Thoracic aorta (tissue), 2 donors: ENCODE data around the gene C1orf174. TPM values are rescaled to one million over a fixed set of nuclear protein-coding genes. Genes with fewer than 3 reads are reported as not detected.

Experiments
- ATAC-seq: fragments of 150-250 bp; one replicate; pipeline ENCODE4 v1.8.0; 2017; ENCODE audit warnings: low read depth; ENCODE audit not compliant: insufficient number of reproducible peaks, low FRiP score
- DNase-seq: peaks from one replicate; pipeline ENCODE4 v3.0.0-alpha.2; 2020; ENCODE audit warnings: low spot score
- H3K27ac ChIP-seq, 2 donors: fragments of 200-600 bp; sonication (generic); 1 replicate in 1 of 2; 2 replicates in 1 of 2; pipeline ENCODE4 v1.5.1; 2016; ENCODE audit warnings: mild to moderate bottlenecking in 2 of 2, moderate library complexity in 2 of 2
- H3K27me3 ChIP-seq: fragments of 200-600 bp; sonication (generic); replicated peaks from 2 replicates; pipeline ENCODE4 v1.6.0; 2016; ENCODE audit warnings: mild to moderate bottlenecking; ENCODE audit not compliant: insufficient read depth
- H3K36me3 ChIP-seq: fragments of 200-600 bp; sonication (generic); one replicate; pipeline ENCODE4 v1.5.1; 2016
- H3K4me1 ChIP-seq, 2 donors: fragments of 200-600 bp; sonication (generic); 1 replicate in 1 of 2; 2 replicates in 1 of 2; pipeline versions ENCODE4 v1.5.1 to v1.6.0; 2016; ENCODE audit warnings: low read depth in 2 of 2, mild to moderate bottlenecking in 1 of 2; ENCODE audit not compliant: control insufficient read depth in 1 of 2
- H3K4me3 ChIP-seq: fragments of 200-600 bp; sonication (generic); 2 replicates; pipeline ENCODE4 v1.5.1; 2016; ENCODE audit warnings: mild to moderate bottlenecking
- H3K9me3 ChIP-seq: fragments of 200-600 bp; sonication (generic); 2 replicates; pipeline ENCODE4 v1.5.1; 2016
- total RNA-seq, 2 donors: library from RNA; depleted of rRNA; stranded (reverse); fragments of >200 nt; gene quantifications; one replicate each; pipeline versions ENCODE4 v1.1.0 to v1.2.3, GENCODE V29; 2016
- TF ChIP-seq, protein P1 (sequence below): fragments of 200-600 bp; sonication (generic); IDR thresholded peaks from one replicate; pipeline ENCODE4 v1.5.1; 2019; ENCODE audit warnings: antibody characterized with exemption

Gene C1orf174
- total RNA-seq, 2 donors from 2014 or later = 15.3 to 19.0 TPM

DNA sequence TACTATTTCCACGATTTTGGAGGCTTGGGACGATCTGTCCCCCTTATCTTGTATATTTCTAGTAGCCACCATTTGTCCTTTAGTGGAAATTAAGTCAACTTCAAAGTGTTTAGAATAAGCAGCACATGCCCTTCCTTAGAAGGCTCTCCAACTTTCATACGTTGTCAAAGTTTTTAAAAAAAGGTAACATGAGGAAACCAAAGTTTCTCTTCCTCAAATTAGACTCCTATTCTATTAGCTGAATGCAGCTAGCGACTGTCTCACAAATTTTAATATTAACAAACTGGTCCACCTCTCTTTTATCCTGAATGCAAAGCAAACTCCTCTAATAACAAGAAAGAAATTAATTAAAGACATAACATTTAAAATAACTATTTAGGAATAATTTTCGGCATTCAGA is 6.9 kb downstream of the C1orf174 start:
- H3K27ac ChIP-seq = no peak overlapping the region
- H3K9me3 ChIP-seq = peaks cover 6% of the 10 kb centered on the region
- DNase-seq (no peak), ATAC-seq (no peak)
- H3K36me3 ChIP-seq = peaks cover 18% of the 10 kb centered on the region
- no peaks in the 10 kb centered on the region for H3K27me3 ChIP-seq
- TF ChIP-seq, protein P1, sequence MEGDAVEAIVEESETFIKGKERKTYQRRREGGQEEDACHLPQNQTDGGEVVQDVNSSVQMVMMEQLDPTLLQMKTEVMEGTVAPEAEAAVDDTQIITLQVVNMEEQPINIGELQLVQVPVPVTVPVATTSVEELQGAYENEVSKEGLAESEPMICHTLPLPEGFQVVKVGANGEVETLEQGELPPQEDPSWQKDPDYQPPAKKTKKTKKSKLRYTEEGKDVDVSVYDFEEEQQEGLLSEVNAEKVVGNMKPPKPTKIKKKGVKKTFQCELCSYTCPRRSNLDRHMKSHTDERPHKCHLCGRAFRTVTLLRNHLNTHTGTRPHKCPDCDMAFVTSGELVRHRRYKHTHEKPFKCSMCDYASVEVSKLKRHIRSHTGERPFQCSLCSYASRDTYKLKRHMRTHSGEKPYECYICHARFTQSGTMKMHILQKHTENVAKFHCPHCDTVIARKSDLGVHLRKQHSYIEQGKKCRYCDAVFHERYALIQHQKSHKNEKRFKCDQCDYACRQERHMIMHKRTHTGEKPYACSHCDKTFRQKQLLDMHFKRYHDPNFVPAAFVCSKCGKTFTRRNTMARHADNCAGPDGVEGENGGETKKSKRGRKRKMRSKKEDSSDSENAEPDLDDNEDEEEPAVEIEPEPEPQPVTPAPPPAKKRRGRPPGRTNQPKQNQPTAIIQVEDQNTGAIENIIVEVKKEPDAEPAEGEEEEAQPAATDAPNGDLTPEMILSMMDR = no peak
- peaks cover 0 to 6% of the 10 kb centered on the region in 2 donors for H3K4me1 ChIP-seq
- H3K4me3 ChIP-seq = no peak overlapping the region

DNA sequence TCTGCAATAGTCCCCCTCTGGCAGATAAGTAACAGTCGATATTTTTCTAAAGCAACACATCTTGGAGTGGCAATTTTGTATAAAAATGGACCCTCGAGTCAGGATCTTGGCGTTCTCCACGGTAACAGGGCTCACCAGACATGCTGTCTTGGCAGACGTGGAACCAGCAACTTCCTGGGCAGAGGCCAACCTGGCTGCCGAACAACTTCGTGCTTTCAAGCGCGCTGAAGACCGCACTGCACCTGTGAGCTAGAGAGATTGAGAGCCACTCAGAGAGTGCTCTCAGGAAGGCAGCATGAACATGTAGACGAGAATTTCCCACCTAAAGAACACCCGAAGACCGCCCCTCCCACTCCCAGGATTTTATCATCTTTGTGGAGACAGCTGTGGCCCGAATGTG is 7.3 kb downstream of the C1orf174 start:
- Histone ChIP-seq H3K9me3 (peaks cover 1% of the 10 kb centered on the region), H3K27ac (no peak overlapping the region), H3K4me1 (peaks cover 0 to 6% of the 10 kb centered on the region in 2 donors), H3K4me3 (no peak overlapping the region), H3K36me3 (peaks cover 22% of the 10 kb centered on the region), H3K27me3 (no peaks in the 10 kb centered on the region)
- no peak for ATAC-seq
- TF ChIP-seq, protein P1 = no peak
- DNase-seq = no peak

DNA sequence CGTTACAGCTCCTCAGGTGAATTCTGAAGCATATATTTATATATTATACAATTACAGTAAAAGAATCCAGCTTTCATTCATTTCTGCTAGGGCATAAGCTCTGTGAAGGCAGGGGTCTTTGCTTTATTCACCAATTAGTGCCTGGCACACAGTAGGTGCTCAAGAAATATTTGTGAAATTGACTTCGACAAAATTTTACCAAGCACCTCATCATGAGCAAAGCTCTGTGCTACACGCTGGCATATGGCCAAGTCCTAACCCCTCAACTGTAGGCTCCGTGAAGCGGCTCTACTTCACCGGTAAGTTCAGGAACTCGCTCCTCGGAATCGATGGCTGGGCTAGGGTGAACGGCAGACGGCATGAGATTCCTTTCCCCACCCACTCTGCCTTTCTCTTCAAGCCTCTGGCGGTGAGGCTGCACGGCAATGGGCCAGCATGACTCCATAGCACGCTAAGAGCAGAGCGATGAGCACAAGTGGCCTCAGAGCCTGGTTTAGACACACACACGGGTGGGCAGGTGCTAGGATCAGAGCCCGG is 8.7 kb downstream of the C1orf174 start:
- Histone ChIP-seq H3K4me1 (peaks cover 0 to 6% of the 10 kb centered on the region in 2 donors), H3K36me3 (peaks cover 28% of the 10 kb centered on the region), H3K9me3 (no peaks in the 10 kb centered on the region), H3K4me3 (no peak overlapping the region), H3K27me3 (no peaks in the 10 kb centered on the region), H3K27ac (no peak overlapping the region)
- TF ChIP-seq, protein P1 = no peak
- ATAC-seq = no peak
- no peak for DNase-seq

DNA sequence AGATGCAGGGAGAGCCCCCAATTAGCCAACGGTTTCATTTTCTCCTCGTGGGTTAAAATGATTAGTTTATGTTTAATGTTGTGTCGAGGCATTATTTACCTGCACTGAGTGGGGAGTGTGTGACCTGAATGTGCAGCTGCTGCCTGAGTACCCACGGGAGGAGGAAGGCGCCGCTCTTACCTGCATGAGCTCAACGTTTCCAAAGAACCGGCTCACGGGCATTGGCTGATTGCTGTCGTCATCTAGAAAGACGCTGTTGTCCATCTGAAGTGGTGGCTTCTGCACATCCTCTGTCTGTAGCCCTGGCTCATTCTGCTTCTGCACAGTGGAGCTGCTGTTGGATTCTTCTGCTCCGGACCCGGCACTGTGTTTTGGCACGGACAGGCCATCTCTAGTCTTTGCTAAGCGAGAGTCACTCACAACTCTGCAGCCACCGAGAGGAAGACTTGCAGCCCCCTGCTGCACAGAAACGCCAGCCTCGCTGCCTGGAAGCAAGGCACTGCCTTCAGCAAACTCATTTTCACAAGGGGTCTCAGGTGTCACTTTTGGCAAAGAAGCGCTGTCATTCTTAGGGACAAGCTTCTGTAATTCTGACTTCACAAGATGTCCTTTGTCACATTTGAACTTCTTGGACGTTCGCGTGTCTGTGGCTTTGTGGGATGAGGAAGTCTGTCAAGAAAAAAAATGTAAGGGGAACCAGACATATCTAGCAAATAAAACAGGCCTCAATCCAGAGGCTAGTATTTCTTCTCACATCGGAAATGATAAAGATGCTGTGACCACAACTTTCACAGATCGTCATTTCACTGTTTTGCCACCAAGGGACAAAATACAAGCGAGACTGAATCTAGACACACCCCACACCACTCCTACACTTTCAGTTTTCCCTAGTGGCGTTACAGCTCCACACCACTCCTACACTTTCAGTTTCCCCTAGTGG is 9.4 kb downstream of the C1orf174 start:
- peaks cover 0 to 6% of the 10 kb centered on the region in 2 donors for H3K4me1 ChIP-seq
- no peaks in the 10 kb centered on the region for H3K9me3 ChIP-seq
- ATAC-seq (no peak), DNase-seq (no peak)
- no peaks in the 10 kb centered on the region for H3K27me3 ChIP-seq
- H3K4me3 ChIP-seq = no peak overlapping the region
- no peak overlapping the region for H3K27ac ChIP-seq
- peaks cover 34% of the 10 kb centered on the region for H3K36me3 ChIP-seq
- TF ChIP-seq, protein P1 = no peak

DNA sequence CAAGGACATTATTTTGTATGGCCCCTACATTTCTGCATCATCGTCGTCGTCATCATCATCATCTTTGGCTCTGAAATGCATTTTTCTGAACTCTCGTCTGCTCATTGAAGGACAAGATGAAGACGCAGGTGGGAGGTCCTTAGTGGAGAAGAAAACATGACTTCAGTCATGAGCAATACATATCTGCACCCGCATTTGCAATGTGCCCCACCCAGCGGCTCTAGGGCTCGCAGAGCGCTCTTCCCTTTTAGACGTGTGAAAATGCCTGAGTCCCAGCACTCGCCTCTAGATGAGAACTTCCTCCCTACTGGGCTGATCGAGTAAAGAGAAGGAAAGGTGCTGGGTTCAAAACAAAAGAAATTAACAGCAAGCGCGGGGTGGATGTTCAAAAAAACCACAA is 10.1 kb downstream of the C1orf174 start:
- H3K27me3 ChIP-seq = no peaks in the 10 kb centered on the region
- no peaks in the 10 kb centered on the region for H3K9me3 ChIP-seq
- DNase-seq = no peak
- H3K4me1 ChIP-seq = peaks cover 0 to 6% of the 10 kb centered on the region in 2 donors
- TF ChIP-seq, protein P1 = no peak
- peaks cover 34% of the 10 kb centered on the region for H3K36me3 ChIP-seq
- H3K27ac ChIP-seq = no peak overlapping the region
- H3K4me3 ChIP-seq = no peak overlapping the region
- ATAC-seq = no peak
